Astrocyte of the spinal cord (primary cell): ENCODE data around the gene PBLD.

Experiments
- DNase-seq: peaks from one replicate; pipeline ENCODE4 v3.0.0; 2011; ENCODE audit warnings: low read depth, low spot score
- H3K4me3 ChIP-seq: 2 replicates; pipeline ENCODE4 v1.5.1; 2011; ENCODE audit warnings: low read depth, mild to moderate bottlenecking, low read length, moderate library complexity
- in situ Hi-C: cut with HindIII; loops from 2 replicates; pipeline ENCODE4 v1.10.0; 2017; ENCODE audit warnings: low sequenced_read_pairs
- TF ChIP-seq, protein P1 (sequence below): IDR thresholded peaks from 2 replicates; pipeline ENCODE4 v1.5.1; 2012; ENCODE audit warnings: low read depth, mild to moderate bottlenecking, low read length, inconsistent platforms

Gene PBLD

DNA sequence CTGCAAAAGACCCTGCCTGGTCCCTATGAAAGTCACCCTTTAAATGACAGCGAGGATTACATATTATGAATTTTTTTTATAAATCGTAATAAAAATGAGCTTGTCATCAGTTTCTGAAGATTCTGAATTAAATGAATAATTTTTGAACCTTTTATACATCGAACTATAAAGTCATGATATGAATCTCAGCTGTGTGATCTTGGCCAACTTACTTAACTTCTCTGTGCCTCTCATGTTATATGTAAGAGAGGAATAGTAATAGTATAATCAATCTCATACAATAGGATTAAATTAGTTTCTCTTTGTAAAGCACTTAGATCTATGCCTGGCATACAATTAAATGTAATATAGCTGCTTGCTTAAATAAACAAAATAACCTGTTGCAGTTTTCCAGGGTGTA is 95.6 kb downstream of the PBLD start:
- in situ Hi-C loops: no loop called here

DNA sequence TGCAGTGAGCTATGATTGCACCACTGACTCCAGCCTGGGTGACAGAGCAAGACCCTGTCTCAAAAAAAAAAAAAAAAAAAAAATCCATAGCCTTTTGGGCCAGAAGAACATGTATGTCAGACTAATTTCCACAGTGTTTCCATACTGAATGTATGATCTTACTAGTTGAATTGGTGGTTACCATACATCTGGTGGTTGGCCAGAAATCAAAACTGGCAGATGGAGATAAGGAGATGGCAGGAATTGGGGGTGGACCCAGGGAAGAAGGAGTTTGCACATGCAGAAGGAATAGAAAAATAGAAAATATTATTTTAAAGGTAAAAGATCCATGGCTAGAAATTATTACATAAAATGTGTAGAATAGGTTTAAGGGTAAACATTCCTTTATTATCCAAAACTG is 97.1 kb downstream of the PBLD start:
- TF ChIP-seq, protein P1, sequence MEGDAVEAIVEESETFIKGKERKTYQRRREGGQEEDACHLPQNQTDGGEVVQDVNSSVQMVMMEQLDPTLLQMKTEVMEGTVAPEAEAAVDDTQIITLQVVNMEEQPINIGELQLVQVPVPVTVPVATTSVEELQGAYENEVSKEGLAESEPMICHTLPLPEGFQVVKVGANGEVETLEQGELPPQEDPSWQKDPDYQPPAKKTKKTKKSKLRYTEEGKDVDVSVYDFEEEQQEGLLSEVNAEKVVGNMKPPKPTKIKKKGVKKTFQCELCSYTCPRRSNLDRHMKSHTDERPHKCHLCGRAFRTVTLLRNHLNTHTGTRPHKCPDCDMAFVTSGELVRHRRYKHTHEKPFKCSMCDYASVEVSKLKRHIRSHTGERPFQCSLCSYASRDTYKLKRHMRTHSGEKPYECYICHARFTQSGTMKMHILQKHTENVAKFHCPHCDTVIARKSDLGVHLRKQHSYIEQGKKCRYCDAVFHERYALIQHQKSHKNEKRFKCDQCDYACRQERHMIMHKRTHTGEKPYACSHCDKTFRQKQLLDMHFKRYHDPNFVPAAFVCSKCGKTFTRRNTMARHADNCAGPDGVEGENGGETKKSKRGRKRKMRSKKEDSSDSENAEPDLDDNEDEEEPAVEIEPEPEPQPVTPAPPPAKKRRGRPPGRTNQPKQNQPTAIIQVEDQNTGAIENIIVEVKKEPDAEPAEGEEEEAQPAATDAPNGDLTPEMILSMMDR: no peak
- in situ Hi-C loops: no loop called here
- H3K4me3 ChIP-seq: no peak overlapping the region
- no peak for DNase-seq

More for the DNA sequence above, 95.6 kb downstream of the PBLD start:
- DNase-seq: no peak
- TF ChIP-seq, protein P1: no peak
- no peak overlapping the region for H3K4me3 ChIP-seq

GRCh38 chr10:68235111-68235510 is 97.6 kb downstream of the PBLD start:
- in situ Hi-C loops: no loop called here
- H3K4me3 ChIP-seq: no peak overlapping the region
- DNase-seq: no peak
- TF ChIP-seq, protein P1: no peak

DNA sequence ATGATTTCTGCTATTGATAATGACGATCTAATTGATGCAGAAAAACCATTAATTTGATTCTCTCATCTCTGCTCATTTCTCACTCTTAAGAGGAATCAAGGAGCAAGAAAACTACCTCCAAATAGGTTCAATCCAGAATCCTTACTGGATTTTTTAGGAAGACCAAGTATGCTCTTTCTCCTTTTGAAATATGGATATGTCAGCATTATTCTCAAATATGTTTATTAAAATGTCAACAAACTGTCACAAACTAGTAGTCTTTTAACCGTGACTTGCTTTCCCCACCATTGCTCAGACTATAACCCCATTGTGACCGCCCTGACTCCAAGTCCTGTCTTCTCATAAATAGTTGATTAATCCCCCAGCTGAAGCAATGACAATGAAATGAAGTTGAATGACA is 99.7 kb downstream of the PBLD start:
- TF ChIP-seq, protein P1: no peak
- no peak for DNase-seq
- H3K4me3 ChIP-seq: no peak overlapping the region
- in situ Hi-C loops: no loop called here
